ENCODE data around the gene HDAC4. TPM values are rescaled to one million over a fixed set of nuclear protein-coding genes. Genes with fewer than 3 reads are reported as not detected.

HDAC4 gene
- total RNA-seq, 2 donors from 2014 or later, result 9.3 to 139 TPM

DNA sequence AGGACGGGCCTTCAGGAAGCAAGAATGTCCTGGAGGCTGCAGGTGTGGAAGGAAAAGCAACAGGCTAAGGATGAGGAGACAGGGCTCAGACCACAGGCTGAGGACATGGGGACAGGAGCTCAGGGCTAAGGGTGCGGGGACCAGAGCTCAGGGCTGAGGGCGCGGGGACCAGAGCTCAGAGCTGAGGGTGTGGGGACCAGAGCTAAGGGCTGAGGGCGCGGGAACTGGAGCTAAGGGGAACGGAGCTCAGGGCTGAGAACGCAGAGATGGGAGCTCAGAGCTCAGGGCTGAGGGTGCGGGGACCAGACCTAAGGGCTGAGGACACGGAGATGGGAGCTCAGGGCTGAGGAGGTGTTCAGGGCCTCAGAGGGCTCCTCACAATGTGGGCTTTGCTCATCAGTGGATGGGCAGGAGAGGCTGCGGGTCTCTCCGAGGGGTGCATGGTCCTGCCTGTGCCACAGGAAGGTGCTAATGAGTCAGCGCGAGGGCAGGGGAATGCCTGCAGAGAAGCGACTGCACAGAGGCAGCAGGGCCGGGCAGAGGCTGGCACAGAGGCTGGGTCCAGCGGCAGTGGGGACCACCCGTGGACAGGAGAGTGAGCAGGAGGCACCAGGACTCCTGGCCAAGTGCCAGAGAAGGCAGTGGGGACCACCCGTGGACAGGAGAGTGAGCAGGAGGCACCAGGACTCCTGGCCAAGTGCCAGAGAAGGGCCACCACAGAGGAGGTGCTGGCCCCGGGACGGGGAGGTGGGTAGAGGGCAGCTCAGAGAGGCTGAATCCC, 281.3 kb downstream of the HDAC4 start:
- H3K4me3 ChIP-seq, result no peak overlapping the region
- intact Hi-C loops (cut with DNase I), result no loop called here
- DNase-seq, result no peak
- WGBS, 2 donors, result 89 to 92% methylated on average over 19 to 21 of the region's 21 CpGs
- no peaks in the 10 kb centered on the region for H3K27me3 ChIP-seq
- no peak overlapping the region for H3K27ac ChIP-seq
- peaks cover 0 to 3% of the 10 kb centered on the region in 2 donors for H3K36me3 ChIP-seq (replicated peaks in 1 of 2; ENCODE audit: insufficient read depth in 1 of 2, low read depth in 2 of 2)
- no peak for TF ChIP-seq POLR2A (IDR thresholded peaks at IDR 0.05)
- TF ChIP-seq, protein P1, sequence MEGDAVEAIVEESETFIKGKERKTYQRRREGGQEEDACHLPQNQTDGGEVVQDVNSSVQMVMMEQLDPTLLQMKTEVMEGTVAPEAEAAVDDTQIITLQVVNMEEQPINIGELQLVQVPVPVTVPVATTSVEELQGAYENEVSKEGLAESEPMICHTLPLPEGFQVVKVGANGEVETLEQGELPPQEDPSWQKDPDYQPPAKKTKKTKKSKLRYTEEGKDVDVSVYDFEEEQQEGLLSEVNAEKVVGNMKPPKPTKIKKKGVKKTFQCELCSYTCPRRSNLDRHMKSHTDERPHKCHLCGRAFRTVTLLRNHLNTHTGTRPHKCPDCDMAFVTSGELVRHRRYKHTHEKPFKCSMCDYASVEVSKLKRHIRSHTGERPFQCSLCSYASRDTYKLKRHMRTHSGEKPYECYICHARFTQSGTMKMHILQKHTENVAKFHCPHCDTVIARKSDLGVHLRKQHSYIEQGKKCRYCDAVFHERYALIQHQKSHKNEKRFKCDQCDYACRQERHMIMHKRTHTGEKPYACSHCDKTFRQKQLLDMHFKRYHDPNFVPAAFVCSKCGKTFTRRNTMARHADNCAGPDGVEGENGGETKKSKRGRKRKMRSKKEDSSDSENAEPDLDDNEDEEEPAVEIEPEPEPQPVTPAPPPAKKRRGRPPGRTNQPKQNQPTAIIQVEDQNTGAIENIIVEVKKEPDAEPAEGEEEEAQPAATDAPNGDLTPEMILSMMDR (IDR thresholded peaks at IDR 0.05), result no peak
- no peaks in the 10 kb centered on the region for H3K9me3 ChIP-seq
- H3K4me1 ChIP-seq, result no peaks in the 10 kb centered on the region
- no peak for ATAC-seq

DNA sequence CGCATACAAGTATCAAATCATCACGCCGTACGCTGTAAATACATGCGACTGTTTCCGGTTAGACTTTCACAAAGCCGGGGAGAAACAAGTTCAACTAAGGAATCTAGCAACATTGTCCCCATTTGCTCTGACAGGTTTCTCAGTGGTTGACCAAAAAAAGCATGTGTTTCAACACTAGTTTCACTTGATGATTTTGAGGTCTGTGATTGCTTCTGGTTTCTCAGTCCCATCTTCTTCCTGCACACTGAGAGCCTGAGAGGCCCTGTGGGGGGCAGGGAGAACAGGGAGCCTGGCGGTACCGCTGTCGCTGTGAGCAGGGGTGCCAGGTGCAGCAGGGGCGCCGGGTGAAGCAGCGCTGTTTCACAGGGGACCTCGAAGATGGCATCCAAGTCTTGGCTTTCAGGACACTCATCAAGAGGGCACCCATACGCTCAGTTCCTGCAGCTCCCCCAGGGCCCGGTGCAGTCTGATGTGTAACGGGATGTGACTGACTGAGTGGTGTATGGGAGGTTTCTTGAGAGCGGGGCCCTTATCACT, 282.1 kb downstream of the HDAC4 start:
- no peak for DNase-seq
- H3K36me3 ChIP-seq (replicated peaks in 1 of 2; ENCODE audit: insufficient read depth in 1 of 2, low read depth in 2 of 2), result no peaks in the 10 kb centered on the region
- H3K4me3 ChIP-seq, result no peak overlapping the region
- intact Hi-C loops (cut with DNase I), result no loop called here
- no peaks in the 10 kb centered on the region for H3K27me3 ChIP-seq
- no peaks in the 10 kb centered on the region for H3K9me3 ChIP-seq
- ATAC-seq, result no peak
- peaks cover 6% of the 10 kb centered on the region for H3K4me1 ChIP-seq
- TF ChIP-seq POLR2A (IDR thresholded peaks at IDR 0.05), result no peak
- no peak overlapping the region for H3K27ac ChIP-seq
- 90 to 93% methylated on average over 18 of the region's 18 CpGs for WGBS, 2 donors

DNA sequence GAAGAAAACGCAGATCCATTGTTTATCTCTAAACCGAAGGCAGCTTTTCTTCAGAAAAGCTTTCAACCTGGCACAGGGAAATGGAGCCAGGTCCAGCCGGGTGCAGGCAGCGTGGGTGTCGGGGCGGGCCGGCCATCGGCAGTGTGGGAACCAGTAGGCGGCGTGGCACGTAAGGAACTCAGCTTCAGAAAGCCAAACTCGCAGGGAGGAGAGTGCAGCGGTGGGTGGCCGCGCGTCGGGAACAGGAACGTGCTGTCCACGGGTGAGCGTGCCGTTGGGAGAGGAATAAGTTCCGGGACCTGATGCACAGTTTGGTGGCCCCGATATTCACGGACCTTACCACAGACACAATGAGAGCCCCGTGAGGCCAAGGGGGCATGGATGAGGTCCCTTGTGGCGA, 282.6 kb downstream of the HDAC4 start:
- intact Hi-C loops (cut with DNase I), result no loop called here
- peaks cover 10% of the 10 kb centered on the region for H3K4me1 ChIP-seq
- no peaks in the 10 kb centered on the region for H3K27me3 ChIP-seq
- DNase-seq (no peak), ATAC-seq (no peak)
- no peaks in the 10 kb centered on the region for H3K9me3 ChIP-seq
- TF ChIP-seq POLR2A (IDR thresholded peaks at IDR 0.05), result no peak
- TF ChIP-seq, protein P1 (IDR thresholded peaks at IDR 0.05), result no peak
- 91 to 95% methylated on average over 26 of the region's 26 CpGs for WGBS, 2 donors
- H3K36me3 ChIP-seq (replicated peaks in 1 of 2; ENCODE audit: insufficient read depth in 1 of 2, low read depth in 2 of 2), result no peaks in the 10 kb centered on the region
- no peak overlapping the region for H3K4me3 ChIP-seq
- H3K27ac ChIP-seq, result no peak overlapping the region

DNA sequence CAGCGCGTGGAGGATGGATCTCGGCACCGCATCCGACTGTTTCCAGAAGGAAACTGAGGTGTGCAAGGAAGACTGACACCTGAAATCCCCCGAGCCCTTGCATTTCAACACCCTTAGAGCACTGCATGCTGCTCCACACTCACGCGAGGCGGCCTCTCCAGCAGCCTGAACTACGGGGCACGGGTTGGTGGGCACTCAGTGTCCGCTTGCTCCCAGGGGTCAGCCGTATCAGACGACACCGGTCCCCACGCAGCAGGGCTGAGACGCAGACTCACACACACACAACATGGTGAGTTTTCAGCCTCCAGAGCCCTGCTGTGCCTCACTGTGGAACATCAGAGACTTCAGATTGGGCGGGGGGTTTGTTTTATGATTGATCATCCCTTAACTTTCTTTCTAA, 283.0 kb downstream of the HDAC4 start:
- no peaks in the 10 kb centered on the region for H3K36me3 ChIP-seq (replicated peaks in 1 of 2; ENCODE audit: insufficient read depth in 1 of 2, low read depth in 2 of 2)
- H3K9me3 ChIP-seq, result no peaks in the 10 kb centered on the region
- no peak for DNase-seq
- H3K27ac ChIP-seq, result no peak overlapping the region
- no peaks in the 10 kb centered on the region for H3K27me3 ChIP-seq
- intact Hi-C loops (cut with DNase I), result no loop called here
- no peak overlapping the region for H3K4me3 ChIP-seq
- TF ChIP-seq POLR2A (IDR thresholded peaks at IDR 0.05), result no peak
- TF ChIP-seq, protein P1 (IDR thresholded peaks at IDR 0.05), result no peak
- no peak for ATAC-seq
- H3K4me1 ChIP-seq, result peaks cover 15% of the 10 kb centered on the region
- WGBS, 2 donors, result 92 to 94% methylated on average over 11 to 18 of the region's 18 CpGs

DNA sequence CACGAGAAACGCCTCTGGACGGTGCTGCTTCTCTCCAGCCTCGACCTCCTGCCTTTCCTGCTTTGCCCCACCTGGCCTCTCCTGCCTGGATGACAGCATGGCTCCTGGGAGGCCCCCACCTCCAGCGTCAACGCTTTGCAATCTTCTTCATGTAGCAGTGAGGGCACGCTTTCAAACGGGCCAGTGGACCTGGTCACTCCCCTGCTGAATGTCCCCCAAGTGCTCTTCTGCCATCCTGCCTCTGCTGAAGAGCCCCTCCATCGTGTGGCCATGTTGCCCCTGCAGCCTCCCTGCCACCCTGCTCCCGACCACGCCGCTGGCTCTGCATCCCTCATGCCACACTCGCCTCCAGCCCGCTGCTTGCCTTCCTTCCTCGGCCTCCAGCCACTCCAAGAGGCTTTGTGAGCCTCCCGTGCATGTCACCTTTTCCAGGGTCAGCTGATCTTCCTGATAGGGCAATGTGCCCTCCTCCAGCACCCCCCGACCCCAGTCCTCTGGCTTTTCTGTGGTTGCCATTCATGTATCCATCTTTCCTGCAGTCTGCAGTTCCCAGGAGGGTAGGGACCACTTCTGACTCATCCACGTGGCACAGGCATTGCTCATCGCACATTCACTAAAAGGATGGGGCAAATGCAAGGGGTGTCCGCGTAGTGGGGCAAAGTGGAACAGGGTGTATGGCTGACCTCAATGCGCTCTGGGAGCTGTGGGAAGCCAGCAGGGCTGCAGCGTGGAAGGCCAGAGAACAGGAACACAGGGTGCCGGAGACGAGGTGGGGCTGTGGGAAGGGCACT, 284.2 kb downstream of the HDAC4 start:
- WGBS, 2 donors, result 91 to 92% methylated on average over 25 of the region's 25 CpGs
- DNase-seq (no peak), ATAC-seq (no peak)
- Histone ChIP-seq H3K4me3 (no peak overlapping the region), H3K27ac (no peak overlapping the region), H3K27me3 (no peaks in the 10 kb centered on the region), H3K36me3 (replicated peaks in 1 of 2; ENCODE audit: insufficient read depth in 1 of 2, low read depth in 2 of 2) (no peaks in the 10 kb centered on the region), H3K9me3 (no peaks in the 10 kb centered on the region), H3K4me1 (peaks cover 17% of the 10 kb centered on the region)
- intact Hi-C loops (cut with DNase I), result no loop called here
- TF ChIP-seq, protein P1 (IDR thresholded peaks at IDR 0.05), result no peak
- TF ChIP-seq POLR2A (IDR thresholded peaks at IDR 0.05), result no peak
